GM21825 (cell line): Measurements from ENCODE around the gene INPP5A.
"Not testable (repeated sequence)": the region's sequence is repeated elsewhere in the genome, so short reads cannot be mapped to it uniquely, and the experiment has no call there.

Source experiments
- ATAC-seq: cut with Tn5 transposase; IDR thresholded peaks from one replicate; pipeline ENCODE4 v1.9.1; 2021; ENCODE audit warnings: mild to moderate bottlenecking, moderate library complexity; ENCODE audit not compliant: unreplicated experiment

Gene INPP5A

GRCh38 chr10:132503581-132504421, 33.8 kb upstream of the INPP5A start:
- no peak for ATAC-seq

- no peak for ATAC-seq
Observed at GRCh38 chr10:132504501-132505272, 32.9 kb upstream of the INPP5A start.

GRCh38 chr10:132505546-132505945, 32.0 kb upstream of the INPP5A start:
- ATAC-seq: not testable (repeated sequence)

- no peak for ATAC-seq
Observed at GRCh38 chr10:132506711-132507408, 30.7 kb upstream of the INPP5A start.

GRCh38 chr10:132507409-132507955, 30.1 kb upstream of the INPP5A start:
- ATAC-seq: no peak

- ATAC-seq: no peak
Observed at GRCh38 chr10:132507956-132508490, 29.6 kb upstream of the INPP5A start.

GRCh38 chr10:132508581-132509443, 28.8 kb upstream of the INPP5A start:
- ATAC-seq: no peak

- ATAC-seq: no peak
Observed at GRCh38 chr10:132509506-132510173, 27.9 kb upstream of the INPP5A start.

- no peak for ATAC-seq
Observed at GRCh38 chr10:132510174-132510611, 27.4 kb upstream of the INPP5A start.

GRCh38 chr10:132511121-132512051, 26.2 kb upstream of the INPP5A start:
- ATAC-seq: no peak

GRCh38 chr10:132512052-132512442, 25.5 kb upstream of the INPP5A start:
- no peak for ATAC-seq

- no peak for ATAC-seq
Observed at GRCh38 chr10:132512693-132513345, 24.8 kb upstream of the INPP5A start.

- ATAC-seq: no peak
Observed at GRCh38 chr10:132514821-132515520, 22.6 kb upstream of the INPP5A start.

GRCh38 chr10:132515811-132516726, 21.5 kb upstream of the INPP5A start:
- ATAC-seq: no peak

GRCh38 chr10:132516771-132517725, 20.5 kb upstream of the INPP5A start:
- ATAC-seq: no peak
